Measurements from ENCODE around the gene C1QTNF6. TPM values are rescaled to one million over a fixed set of nuclear protein-coding genes. Genes with fewer than 3 reads are reported as not detected.

Gene C1QTNF6
- total RNA-seq, 1 experiment from 2014 or later = 25.0 TPM

- ChIA-PET POLR2A (no interaction called here), CTCF (no interaction called here)
- no peak overlapping the region for H3K27ac ChIP-seq (ENCODE audit: low read length)
- no peak overlapping the region for H3K4me3 ChIP-seq (ENCODE audit: low read depth in 2 of 2, low read length in 2 of 2)
- BruUV-seq (replicated peaks) = no TSS peak
- no peaks in the 10 kb centered on the region for H3K36me3 ChIP-seq (ENCODE audit: control insufficient read depth, insufficient read depth, low read length)
- H3K27me3 ChIP-seq (ENCODE audit: control insufficient read depth, insufficient read depth, low read length) = no peaks in the 10 kb centered on the region
- intact Hi-C loops (cut with micrococcal nuclease; ENCODE audit: unreplicated experiment) (no loop called here), in situ Hi-C loops (cut with HindIII; ENCODE audit: low pct_unique_long_range_greater_than_20kb, low sequenced_read_pairs) (no loop called here)
- ATAC-seq (no peak), DNase-seq (ENCODE audit: low read depth, low spot score) (no peak)
- no peaks in the 10 kb centered on the region for H3K9me3 ChIP-seq (ENCODE audit: control insufficient read depth, insufficient read depth, low read depth, low read length)
- TF ChIP-seq, protein P1, sequence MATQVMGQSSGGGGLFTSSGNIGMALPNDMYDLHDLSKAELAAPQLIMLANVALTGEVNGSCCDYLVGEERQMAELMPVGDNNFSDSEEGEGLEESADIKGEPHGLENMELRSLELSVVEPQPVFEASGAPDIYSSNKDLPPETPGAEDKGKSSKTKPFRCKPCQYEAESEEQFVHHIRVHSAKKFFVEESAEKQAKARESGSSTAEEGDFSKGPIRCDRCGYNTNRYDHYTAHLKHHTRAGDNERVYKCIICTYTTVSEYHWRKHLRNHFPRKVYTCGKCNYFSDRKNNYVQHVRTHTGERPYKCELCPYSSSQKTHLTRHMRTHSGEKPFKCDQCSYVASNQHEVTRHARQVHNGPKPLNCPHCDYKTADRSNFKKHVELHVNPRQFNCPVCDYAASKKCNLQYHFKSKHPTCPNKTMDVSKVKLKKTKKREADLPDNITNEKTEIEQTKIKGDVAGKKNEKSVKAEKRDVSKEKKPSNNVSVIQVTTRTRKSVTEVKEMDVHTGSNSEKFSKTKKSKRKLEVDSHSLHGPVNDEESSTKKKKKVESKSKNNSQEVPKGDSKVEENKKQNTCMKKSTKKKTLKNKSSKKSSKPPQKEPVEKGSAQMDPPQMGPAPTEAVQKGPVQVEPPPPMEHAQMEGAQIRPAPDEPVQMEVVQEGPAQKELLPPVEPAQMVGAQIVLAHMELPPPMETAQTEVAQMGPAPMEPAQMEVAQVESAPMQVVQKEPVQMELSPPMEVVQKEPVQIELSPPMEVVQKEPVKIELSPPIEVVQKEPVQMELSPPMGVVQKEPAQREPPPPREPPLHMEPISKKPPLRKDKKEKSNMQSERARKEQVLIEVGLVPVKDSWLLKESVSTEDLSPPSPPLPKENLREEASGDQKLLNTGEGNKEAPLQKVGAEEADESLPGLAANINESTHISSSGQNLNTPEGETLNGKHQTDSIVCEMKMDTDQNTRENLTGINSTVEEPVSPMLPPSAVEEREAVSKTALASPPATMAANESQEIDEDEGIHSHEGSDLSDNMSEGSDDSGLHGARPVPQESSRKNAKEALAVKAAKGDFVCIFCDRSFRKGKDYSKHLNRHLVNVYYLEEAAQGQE (IDR thresholded peaks at IDR 0.05; ENCODE audit: insufficient read depth in 1 of 2, low read depth in 2 of 2, low read length in 1 of 2) = no peak
- TF ChIP-seq, protein P2, sequence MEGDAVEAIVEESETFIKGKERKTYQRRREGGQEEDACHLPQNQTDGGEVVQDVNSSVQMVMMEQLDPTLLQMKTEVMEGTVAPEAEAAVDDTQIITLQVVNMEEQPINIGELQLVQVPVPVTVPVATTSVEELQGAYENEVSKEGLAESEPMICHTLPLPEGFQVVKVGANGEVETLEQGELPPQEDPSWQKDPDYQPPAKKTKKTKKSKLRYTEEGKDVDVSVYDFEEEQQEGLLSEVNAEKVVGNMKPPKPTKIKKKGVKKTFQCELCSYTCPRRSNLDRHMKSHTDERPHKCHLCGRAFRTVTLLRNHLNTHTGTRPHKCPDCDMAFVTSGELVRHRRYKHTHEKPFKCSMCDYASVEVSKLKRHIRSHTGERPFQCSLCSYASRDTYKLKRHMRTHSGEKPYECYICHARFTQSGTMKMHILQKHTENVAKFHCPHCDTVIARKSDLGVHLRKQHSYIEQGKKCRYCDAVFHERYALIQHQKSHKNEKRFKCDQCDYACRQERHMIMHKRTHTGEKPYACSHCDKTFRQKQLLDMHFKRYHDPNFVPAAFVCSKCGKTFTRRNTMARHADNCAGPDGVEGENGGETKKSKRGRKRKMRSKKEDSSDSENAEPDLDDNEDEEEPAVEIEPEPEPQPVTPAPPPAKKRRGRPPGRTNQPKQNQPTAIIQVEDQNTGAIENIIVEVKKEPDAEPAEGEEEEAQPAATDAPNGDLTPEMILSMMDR (IDR thresholded peaks at IDR 0.05) = no peak
- TF ChIP-seq TCF7L2 (IDR thresholded peaks at IDR 0.05; ENCODE audit: low read depth, low read length) (no peak), SIN3A (IDR thresholded peaks at IDR 0.05; ENCODE audit: borderline replicate concordance, insufficient read depth, low read depth, low read length) (no peak), POLR2AphosphoS5 (IDR thresholded peaks at IDR 0.05; ENCODE audit: low read depth, low read length) (no peak)
- no peaks in the 10 kb centered on the region for H3K4me1 ChIP-seq (ENCODE audit: control insufficient read depth, insufficient read depth, low read length)
These were observed 19.1 kb upstream of the C1QTNF6 start for GRCh38 chr22:37206841-37207821.

DNA sequence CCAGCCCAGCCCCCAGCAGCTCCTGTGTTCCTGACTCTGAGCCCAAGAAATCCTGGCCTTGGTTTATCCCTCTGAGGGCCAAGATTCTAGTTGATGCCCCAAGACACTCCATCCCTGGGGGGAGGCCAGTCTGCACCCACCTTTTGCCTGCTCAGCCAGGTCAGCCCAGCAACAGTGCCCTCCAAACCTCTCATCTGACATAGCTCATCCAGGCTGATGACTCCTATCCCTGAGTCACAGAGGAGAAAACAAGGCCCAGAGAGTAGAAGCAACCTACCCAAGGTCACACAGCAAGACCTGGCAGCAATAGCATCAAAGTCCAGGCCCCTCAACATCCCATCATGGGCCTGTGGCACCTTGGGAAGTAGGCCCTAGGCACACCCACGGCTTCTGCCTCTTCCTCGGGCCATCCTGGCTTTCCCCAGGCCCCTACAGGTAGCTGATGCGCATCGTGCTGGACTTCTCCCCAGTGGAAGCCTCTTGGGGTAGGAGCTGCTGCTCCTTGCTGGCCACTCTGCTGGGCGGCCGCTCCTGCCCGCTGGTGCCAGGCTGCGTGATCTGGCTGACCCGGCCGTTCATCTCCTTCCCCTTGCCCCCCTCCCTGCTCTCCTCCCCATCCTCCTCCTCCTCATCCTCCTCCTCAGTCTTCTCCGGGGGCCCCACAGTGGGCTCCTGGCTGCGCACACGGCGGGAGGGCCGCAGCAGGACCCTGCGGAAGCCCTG is 18.2 kb upstream of the C1QTNF6 start:
- ChIA-PET CTCF (no interaction called here), POLR2A (no interaction called here)
- in situ Hi-C loops (cut with HindIII; ENCODE audit: low pct_unique_long_range_greater_than_20kb, low sequenced_read_pairs) = no loop called here
- H3K27ac ChIP-seq (ENCODE audit: low read length) = no peak overlapping the region
- H3K4me3 ChIP-seq (ENCODE audit: low read depth in 2 of 2, low read length in 2 of 2) = no peak overlapping the region
- intact Hi-C loops (cut with micrococcal nuclease; ENCODE audit: unreplicated experiment) = no loop called here
- H3K4me1 ChIP-seq (ENCODE audit: control insufficient read depth, insufficient read depth, low read length) = no peaks in the 10 kb centered on the region
- H3K36me3 ChIP-seq (ENCODE audit: control insufficient read depth, insufficient read depth, low read length) = no peaks in the 10 kb centered on the region
- ATAC-seq = no peak
- no TSS peak for BruUV-seq (replicated peaks)
- no peaks in the 10 kb centered on the region for H3K27me3 ChIP-seq (ENCODE audit: control insufficient read depth, insufficient read depth, low read length)
- H3K9me3 ChIP-seq (ENCODE audit: control insufficient read depth, insufficient read depth, low read depth, low read length) = no peaks in the 10 kb centered on the region
- DNase-seq (ENCODE audit: low read depth, low spot score) = no peak
- TF ChIP-seq, protein P2 (IDR thresholded peaks at IDR 0.05) = no peak
- TF ChIP-seq, protein P1 (IDR thresholded peaks at IDR 0.05; ENCODE audit: insufficient read depth in 1 of 2, low read depth in 2 of 2, low read length in 1 of 2) = no peak
- TF ChIP-seq SIN3A (IDR thresholded peaks at IDR 0.05; ENCODE audit: borderline replicate concordance, insufficient read depth, low read depth, low read length) = no peak
- no peak for TF ChIP-seq TCF7L2 (IDR thresholded peaks at IDR 0.05; ENCODE audit: low read depth, low read length)

All from Panc1 (cell line).